ENCODE results near the gene RIC3.

GRCh38 chr11:8111636-8112035, 57.2 kb downstream of the RIC3 start:
- no peak for TF ChIP-seq EZH2 (IDR thresholded peaks at IDR 0.05; ENCODE audit: borderline replicate concordance)
- TF ChIP-seq CTCF (IDR thresholded peaks at IDR 0.05; ENCODE audit: poor library complexity): no peak
